Femur (tissue), 1 donor: Measurements from ENCODE around the gene CDK3.
"Not testable (repeated sequence)": the region's sequence is repeated elsewhere in the genome, so short reads cannot be mapped to it uniquely, and the experiment has no call there.

ENCODE experiments used
- DNase-seq: peaks from one replicate; pipeline ENCODE4 v3.0.0-alpha.2; 2017

Gene CDK3

DNA sequence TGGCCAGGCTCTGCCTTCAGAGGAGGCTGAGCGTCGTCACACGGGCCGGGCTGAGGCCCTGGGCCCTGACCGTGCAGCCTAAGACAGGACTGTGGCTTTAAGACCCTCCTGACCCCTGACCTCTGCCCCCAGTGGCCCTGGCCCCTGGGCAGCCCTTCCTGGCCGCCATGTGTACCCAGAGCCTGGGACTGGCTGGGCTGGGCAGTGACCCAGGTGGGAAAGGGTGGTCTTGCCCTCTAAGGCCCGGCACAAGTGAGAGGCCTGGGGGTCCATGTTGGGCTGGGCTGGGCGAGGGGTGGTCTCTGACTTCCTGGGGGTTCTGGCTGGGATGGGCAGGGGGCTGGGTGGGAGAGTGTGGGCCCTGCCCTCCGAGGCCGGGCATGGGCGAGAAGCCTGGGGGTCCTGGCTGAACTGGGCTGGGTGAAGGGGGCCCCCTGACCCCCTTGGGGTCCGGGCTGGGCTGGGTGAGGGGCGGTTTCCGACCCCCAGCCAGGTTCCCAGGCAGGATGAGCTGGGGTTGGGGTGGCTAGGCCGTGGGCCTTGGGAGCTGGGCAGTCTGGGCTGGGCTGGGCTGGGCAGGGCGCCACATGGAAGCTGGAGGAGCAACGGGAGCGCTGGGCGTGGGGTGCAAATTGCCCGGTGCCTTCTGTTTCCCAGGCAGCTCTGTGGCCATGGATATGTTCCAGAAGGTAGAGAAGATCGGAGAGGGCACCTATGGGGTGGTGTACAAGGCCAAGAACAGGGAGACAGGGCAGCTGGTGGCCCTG lies at the start of gene CDK3:
Gene CDK3 (plus strand): TSS at position 101 of the 767 bp plus-strand sequence. CDS start 571 bp downstream, at position 672.
- DNase-seq: no peak

DNA sequence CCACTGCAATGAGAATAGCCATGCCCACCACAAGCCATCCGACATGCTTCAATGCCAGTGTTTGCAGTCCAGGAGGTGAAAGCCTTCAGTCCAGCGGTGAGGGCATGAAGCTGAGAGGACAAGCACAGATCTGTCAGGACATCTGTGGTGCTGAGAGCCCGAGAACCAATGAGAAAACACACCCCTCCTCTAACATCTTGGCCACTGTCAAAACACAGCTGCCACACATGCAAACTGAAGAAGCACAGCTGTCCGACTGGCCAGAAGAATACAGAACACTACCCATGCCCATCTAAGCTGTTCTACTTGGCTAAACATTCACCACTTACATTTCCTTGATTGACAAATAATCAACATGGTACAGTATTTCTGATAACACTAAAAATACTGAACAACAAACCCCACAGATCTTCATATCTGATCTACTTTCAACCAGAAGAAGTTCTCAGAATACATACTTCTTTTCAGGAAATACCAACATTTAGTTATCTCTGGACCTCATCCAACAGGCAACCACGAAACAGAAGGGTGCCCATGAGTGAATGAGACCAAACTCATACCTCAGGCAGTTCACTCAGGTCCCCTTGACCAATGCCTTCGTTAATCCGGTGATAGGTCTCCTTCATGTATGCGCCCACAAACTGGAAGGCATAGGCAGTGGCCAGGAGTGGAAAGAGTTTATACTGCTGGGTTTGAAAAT lies 49.6 kb upstream of the CDK3 start:
- DNase-seq: peak; percentile 53

DNA sequence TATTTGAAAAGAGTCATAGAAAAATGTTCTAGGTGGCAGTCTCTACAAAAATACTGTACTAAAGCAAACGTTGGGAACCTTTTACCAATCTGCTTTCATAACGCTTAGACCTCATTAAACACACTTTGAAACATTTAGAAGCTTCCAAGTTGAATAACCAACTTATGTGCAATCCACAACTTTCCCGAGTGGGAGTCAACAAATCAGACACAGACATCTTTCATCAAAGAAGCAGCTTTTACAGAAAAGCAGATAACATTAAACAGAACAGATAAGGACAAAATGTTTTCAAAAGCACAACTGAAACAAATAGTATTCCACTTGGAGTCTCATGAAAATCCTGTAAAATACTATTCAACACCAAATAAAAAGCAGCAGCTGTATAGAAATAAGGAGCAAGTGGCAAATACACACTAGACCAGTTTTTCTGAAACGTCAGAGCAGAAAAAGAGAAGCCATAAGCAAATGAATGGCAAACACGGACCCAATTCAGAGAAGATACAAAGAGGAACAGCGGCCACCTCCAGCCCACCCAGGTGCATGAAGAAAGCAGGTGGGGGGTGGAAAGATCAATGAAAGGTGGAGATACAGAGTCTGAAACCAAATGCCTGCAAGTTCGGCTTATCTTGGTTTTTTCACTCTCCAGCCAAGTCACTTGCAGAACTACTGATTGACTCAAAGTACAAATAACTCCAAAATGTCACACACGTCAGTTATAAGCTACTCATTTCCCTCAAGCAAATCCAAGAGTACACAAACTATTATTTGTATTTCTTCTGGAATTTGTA lies 41.4 kb upstream of the CDK3 start:
- no peak for DNase-seq

DNA sequence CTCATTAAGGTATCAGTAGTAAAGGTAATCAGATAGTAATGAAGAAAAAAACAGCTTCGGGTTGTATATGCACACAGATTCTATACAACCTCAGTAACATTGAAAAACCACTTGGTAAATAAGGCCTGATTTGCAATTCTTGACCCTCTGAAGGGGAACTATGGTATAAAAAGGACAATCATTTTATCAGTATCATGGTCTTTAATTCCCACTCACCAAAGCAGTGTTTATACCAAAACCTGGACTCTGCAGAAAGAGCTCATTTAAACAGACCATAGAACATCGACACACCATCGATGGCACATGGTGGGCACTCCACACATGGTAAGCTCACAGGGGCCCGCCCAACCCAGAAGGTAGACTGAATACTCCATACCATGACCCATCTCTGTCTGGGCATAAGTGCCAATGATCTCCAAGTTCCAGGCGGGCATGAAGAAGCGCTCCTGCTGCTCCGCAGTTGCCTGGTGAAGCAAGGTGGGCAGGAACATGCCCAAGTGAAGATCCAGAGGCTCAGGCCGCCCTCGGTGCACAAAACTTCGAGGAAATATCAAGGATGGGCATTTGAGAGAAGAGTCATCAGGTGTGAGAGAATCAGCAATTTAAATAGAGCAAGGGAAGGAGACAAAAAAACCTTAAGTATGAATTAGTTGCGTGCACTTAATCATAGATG lies 40.7 kb upstream of the CDK3 start:
- no peak for DNase-seq

DNA sequence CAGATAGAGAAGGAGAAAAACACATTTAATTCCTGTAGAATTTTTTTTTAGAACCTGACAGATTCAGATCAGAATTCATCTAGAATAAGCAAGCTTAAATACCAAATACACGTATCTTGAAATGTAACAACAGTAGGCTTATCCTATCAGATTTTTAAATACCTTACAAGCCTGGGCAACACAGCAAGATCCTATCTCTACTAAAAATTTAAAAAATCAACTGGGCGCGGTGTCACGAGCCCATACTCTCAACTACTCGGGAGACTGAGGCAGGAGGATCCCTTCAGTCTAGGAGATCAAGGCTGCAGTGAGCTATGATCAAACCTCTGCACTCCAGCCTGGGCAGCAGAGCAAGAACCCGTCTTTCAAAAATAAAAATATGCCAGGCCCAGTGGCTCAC lies 35.2 kb upstream of the CDK3 start:
- no peak for DNase-seq

DNA sequence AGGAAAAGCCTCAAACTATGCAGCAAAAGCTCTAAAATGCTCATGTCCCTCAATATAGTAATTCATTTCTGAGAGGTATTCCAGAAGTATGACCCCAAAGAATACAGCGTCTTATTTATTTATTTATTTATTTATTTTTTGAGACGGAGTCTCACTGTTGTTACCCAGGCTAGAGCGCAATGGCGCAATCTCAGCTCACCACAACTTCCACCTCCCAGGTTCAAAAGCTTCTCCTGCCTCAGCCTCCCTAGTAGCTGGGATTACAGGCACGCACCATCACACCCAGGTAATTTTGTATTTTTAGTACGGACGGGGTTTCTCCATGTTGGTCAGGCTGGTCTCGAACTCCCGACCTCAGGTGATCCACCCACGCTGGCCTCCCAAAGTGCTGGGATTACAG lies 31.6 kb upstream of the CDK3 start:
- DNase-seq: not testable (repeated sequence)

DNA sequence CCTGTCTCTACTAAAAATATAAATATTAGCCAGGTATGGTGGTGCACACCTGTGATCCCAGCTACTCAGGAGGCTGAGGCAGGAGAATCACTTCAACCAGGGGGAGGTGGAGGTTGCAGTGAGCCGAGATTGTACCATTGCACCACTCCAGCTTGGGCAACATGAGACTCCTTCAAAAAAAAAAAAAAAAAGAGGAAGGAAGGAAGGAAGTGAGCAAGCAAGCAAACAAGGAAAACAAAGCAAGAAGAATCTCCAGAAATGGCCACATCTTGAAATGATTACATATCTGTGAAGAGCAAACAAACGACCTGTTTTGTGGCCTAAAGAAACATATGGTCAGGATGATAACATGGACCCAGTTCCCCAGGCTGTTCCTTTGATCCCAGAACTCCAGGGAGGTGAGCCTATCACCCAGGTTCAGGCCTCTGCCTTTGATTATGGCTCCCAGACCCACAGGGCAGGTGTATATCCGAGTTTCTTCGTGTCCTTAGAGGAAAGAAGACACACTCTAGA lies 30.6 kb upstream of the CDK3 start:
- no peak for DNase-seq

DNA sequence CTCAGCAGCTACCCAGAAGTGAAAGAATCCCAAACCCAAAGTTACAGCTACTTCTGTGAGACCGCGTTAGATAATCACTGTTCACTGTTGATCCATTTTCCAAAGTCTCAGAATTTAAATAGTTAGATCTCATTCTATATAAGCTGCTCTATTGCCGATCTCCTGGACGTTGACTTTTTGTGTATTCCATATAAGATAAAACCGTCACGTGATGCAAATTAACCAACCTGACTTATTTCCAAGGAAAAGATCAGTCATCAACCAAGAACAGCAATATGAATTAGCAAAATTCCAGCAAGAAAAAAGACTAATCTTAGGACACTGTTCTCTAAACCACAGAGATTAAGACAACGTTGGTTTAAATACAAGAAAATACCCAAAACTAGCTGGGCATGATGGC lies 30.0 kb upstream of the CDK3 start:
- DNase-seq: no peak

DNA sequence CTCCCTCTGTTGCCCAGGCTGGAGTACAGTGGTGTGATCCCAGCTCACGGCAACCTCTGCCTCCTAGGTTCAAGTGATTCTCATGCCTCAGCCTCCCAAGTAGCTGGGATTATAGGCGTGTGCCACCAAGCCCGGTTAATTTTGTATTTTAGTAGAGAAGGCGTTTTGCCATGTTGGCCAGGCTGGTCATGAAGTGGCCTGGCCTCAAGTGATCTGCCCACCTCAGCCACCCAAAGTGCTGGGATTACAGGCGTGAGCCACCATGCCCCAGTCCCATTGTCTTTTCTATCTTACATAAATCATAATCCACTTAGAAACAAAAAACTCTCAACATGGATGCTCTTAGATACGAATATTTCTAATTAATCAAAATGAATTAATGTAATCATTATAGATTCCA lies 25.5 kb upstream of the CDK3 start:
- not testable (repeated sequence) for DNase-seq

DNA sequence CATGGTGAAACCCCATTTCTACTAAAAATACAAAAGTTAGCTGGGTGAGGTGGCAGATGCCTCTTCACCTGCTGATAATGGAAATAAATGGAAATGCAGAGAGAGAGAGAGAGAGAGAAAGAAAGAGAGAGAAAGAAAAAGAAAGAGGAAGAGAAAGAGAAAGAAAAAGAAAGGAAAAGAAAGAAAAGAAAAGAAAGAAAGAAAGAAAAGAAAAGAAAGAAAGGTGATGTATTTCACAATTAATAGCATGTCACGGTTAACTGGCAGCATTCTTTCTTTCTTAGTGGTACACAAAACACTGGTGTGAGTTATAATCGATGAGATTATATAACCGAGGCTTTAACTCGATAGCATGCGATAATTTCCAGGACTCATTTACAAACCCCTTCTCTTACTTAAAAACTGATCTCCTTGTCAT lies 24.9 kb upstream of the CDK3 start:
- no peak for DNase-seq

DNA sequence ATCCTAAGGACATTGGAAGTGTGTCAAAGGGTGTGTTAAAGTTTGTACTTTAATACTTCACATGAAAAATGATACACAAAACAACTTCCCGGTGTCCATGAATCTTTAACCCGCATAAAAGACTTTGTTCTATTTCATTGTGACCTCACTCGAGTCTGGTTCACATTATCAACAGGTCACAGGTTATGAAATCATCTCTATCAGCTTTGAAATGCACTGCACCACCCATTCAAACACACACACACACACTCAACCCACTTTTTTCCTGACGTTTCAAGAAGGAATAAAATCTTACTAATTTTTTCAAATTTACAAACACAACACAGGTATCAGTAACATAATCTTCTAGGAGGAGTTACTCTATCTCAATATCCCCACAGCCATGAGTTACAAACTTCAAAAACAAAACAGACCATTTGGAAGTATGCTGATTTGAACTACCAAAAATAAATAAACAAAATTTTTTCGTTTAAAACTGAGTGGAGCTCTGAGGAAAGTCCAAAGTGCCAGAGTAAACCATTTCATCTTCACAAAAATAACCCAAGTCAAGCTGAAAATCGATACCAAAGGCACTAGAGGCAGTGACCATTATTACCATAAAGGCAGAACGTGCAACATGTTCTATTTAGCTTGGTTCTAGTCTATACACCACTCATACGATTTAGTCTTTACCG lies 24.3 kb upstream of the CDK3 start:
- no peak for DNase-seq

DNA sequence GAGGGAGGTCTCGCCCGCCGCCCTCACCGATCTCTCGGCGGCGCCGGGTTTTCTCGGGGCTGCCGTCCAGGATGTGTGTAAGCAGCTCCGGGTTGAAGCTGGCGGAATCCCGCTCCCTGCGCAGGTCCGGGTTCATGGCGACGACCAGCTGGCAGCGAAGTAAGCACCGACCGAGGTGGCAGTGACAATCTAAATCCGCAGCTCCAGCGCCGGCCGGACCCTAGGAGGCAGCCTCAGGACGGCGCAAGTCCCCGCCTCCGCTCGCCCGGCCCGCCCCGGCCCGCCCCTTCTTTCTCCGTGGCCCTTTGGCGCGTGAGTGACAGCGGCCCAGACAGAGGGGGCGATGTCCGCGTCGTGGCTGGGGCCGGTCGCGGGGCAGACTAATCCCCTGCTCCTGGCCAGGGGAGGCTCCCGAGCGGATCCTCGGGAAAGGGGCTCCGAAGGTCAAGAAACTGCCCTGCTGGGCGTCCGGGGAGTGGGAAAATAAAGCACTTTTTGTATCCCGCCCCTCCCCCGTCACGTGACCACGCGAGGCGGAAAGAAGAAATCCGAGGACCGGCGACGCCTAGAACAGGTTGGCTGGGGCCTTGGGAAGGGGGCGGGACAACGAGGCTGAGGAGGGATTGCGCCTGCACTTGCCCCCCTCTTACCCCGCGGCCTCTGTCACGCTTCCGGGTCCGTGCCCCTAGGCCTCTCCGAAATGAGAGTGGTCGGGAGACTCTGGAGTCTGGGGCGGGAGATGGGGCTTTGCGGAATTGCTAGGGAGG lies 21.5 kb upstream of the CDK3 start, which contains the start of the genes ACOX1 and TEN1:
Gene ACOX1 (minus strand): TSS at position 229 of the 767 bp plus-strand sequence. CDS start 93 bp downstream, at position 136.
Gene TEN1 (plus strand): TSS at position 303 of the 767 bp plus-strand sequence. CDS start 6,953 bp downstream, outside the sequence.
- DNase-seq: peak; percentile 99

DNA sequence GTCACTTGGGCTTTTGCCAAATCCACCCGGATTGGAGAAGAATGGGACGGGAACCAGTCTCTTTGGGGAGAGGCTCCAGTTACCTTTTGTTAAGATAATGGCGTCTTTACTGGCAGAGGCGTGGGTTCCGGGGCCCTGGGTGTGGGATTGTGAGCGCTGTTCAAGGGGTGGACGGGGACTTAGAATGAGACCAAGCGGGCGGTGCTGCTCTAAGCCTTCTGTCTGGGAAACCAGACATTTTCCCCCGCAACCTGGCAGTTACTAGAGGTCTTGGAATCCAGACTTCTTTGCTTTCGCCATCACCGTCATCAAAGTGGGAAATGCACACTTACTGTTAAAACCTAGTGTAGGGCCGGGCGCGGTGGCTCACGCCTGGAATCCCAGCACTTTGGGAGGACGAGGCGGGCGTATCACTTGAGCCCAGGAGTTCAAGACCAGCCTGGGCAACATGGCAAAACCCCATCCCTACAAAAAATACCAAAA lies 20.9 kb upstream of the CDK3 start:
- DNase-seq: no peak

DNA sequence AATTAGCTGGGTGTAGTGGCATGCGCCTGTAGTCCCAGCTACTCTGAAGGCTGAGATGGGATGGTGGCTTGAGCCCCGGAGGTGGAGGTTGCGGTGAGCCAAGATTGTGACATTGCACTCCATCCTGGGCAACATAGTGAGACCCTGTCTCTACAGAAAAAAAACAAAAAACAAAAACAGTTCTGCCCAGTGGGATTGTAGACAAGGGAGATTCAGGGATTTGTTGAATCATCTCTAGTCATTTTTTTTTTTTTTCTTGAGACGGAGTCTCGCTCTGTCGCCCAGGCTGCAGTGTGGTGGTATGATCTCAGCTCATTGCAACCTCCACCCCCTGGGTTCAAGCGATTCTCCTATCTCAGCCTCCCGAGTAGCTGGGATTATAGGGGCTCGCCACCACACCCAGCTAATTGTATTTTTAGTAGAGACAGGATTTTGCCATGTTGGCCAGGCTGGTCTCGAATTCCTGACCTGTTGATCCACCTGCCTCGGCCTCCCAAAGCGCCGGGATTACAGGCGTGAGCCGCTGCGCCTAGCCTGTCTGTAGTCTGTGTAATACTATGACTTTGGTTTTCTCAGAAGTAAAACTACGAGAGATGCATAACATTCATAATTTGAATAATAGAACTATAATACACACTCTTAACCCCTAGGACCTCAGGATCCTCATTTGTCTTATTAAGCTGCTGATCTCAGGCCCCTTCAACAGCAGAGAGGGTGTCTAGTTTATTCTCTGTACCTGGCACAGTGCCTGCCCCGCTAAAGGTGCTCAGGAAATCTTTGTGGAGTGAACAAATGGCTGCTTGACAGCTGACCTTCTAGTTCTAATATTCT lies 20.3 kb upstream of the CDK3 start:
- DNase-seq: no peak

DNA sequence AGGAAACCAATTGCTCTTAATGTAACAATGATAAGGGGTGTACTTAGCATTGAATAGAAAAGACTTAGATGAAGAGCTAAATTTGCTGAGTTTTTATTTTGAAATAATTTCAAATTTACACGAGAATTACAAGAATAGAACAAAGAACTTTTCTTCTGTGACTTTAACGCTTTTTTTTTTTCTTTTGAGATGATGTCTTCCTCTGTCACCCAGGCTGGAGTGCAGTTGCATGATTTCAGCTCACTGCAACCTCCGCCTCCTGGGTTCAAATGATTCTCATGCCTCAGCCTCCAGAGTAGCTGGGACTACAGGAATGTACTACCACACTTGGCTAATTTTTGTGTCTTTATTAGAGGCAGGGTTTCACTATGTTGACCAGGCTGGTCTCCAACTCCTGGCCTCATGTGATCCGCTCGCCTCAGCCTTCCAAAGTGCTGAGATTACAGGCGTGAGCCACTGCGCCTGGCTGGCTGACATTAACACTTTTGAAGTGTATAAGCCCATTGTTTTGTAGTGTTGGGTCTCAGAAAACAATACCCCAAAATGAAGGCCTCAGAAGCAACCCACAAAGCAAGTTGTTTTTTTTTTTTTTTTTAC lies 19.5 kb upstream of the CDK3 start:
- DNase-seq: no peak

DNA sequence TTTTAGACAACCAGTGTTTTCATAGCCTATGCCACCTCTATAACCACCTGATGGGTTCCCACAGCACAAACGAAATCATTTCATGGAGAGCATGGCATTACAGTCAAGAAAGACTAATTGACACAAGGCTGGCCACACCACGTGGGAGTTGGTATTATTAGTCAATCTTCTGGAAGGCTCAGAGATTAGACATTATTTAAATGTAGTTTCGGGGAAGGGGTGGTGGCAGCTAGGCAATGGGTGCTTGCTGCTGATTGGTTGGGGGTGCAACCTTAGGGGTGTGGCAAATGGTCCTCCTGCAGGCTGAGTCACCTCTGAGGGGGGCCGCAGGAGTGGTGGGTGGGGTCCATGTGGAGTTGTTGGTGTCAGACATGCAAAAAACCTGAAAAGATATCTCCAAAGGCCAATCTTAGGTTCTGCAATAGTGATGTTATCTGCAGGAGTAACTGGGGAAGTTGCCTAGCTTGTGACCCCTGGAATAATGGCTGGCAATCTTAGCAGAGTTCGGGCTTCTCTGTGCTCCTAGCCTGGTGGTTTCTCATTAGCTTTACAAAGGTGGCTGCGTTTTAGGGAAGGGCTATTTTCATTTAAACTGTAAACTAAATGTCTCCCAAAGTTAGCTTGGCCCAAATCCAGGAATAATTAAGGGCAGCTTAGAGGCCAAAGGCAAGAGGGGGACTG lies 17.0 kb upstream of the CDK3 start:
- no peak for DNase-seq

DNA sequence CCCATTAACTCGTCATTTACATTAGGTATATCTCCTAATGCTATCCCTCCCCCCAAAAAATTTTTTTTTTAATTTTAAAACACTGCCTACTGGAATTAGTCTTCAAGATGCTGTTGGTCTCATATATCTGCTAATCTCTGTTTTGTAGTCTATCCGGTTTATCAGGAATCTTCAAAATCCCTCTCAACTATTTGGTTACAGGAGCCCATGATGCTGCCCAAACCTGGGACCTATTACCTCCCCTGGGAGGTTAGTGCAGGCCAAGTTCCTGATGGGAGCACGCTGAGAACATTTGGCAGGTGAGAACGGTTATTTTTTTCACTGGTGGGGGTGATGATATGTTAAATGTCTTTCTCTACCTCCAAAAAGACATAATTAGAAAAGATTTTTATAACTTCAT lies 14.7 kb upstream of the CDK3 start:
- DNase-seq: no peak

DNA sequence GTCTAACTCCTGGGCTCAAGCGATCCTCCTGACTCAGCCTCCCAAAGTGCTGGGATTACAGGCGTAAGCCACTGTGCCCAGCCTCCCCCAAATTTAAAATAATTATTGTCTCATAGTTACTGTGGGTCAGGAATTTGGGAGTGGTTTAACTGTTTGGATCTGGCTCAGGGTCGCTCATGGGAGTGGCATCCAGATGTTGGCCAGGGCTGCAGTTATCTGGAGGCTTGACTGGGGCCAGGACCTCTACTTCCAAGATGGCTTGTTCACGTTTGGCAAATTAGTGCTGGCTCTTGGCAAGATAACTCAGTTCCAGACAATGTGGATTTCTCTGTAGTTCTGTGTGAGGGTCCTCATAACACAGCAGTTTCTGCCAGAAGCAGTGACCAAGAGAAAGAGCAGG lies 13.6 kb upstream of the CDK3 start:
- DNase-seq: no peak

DNA sequence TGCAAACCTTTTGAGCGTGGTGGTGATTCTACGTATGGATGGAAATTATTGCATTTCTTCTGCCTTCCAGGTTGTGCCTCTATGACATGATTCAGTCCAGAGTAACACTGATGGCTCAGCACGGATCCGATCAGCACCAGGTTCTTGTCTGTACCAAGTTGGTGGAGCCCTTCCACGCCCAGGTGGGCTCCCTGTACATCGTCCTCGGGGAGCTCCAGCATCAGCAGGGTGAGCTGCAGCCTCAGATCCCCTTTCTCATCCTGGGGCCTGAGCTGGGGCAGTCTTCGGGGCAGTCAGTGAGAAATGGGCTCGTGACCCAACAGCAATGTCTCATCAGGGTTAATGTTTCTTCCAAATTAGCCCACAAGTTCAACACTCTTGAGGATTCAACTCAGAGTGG lies 9.3 kb upstream of the CDK3 start:
- DNase-seq: no peak
